Panc1 (cell line): ENCODE results near the gene F5. TPM values are rescaled to one million over a fixed set of nuclear protein-coding genes. Genes with fewer than 3 reads are reported as not detected.

Source experiments
- ATAC-seq: fragments of 200-7000 bp; cut with Tn5 transposase; 2 replicates; pipeline ENCODE4 v1.9.1; 2020; ENCODE audit warnings: mild to moderate bottlenecking, moderate library complexity
- BruUV-seq: library from RNA; stranded (reverse); fragments of 400-500 nt; replicated peaks from 2 replicates; lab custom pipeline; 2021; lab: Mats Ljungman, UMichigan
- CTCF ChIA-PET: fragments of 300-600 bp; sonication (Branson Sonifier 250); formaldehyde crosslinking; loops from one replicate; lab custom pipeline; 2022; ENCODE audit warnings: antibody characterized with exemption; lab: Charles Lee
- POLR2A ChIA-PET: fragments of 300-600 bp; sonication (Branson Sonifier 250); formaldehyde crosslinking; loops from one replicate; lab custom pipeline; 2022; ENCODE audit warnings: antibody characterized with exemption; lab: Charles Lee
- DNase-seq: peaks from one replicate; pipeline ENCODE4 v3.0.0-alpha.2; 2010; ENCODE audit warnings: low read depth, low spot score
- H3K27ac ChIP-seq: 2 replicates; pipeline ENCODE4 v1.5.1; 2011; ENCODE audit warnings: mild to moderate bottlenecking, low read length, inconsistent platforms
- H3K27me3 ChIP-seq: fragments of 200-500 bp; sonication (Bioruptor generic); 2 replicates; pipeline ENCODE4 v1.6.0; 2014; ENCODE audit warnings: low read length, inconsistent platforms; ENCODE audit not compliant: control insufficient read depth, insufficient read depth
- H3K36me3 ChIP-seq: fragments of 200-500 bp; sonication (Bioruptor generic); 2 replicates; pipeline ENCODE4 v1.5.1; 2014; ENCODE audit warnings: inconsistent platforms, mild to moderate bottlenecking, low read length, moderate library complexity; ENCODE audit not compliant: control insufficient read depth, insufficient read depth
- H3K4me1 ChIP-seq: 2 replicates; pipeline ENCODE4 v1.5.1; 2011; ENCODE audit warnings: inconsistent platforms, mild to moderate bottlenecking, low read length, moderate library complexity; ENCODE audit not compliant: control insufficient read depth, insufficient read depth
- H3K4me3 ChIP-seq, 2 experiments: 2 replicates each; pipeline ENCODE4 v1.5.1; 2011 to 2012; ENCODE audit warnings: low read depth in 2 of 2, low read length in 2 of 2, mild to moderate bottlenecking in 2 of 2, inconsistent platforms in 1 of 2, moderate library complexity in 1 of 2
- H3K9me3 ChIP-seq: fragments of 200-500 bp; sonication (Bioruptor generic); 2 replicates; pipeline ENCODE4 v1.5.1; 2014; ENCODE audit warnings: low read depth, mild to moderate bottlenecking, inconsistent platforms, low read length, moderate library complexity; ENCODE audit not compliant: control insufficient read depth, insufficient read depth
- CTCF ChIP-seq: fragments of 450-650 bp; IDR thresholded peaks from 2 replicates; pipeline ENCODE4 v1.5.1; 2017; ENCODE audit warnings: mild to moderate bottlenecking
- POLR2AphosphoS5 ChIP-seq: IDR thresholded peaks from 2 replicates; pipeline ENCODE4 v1.6.1; 2012; ENCODE audit warnings: mild to moderate bottlenecking, low read depth, low read length, moderate library complexity
- REST ChIP-seq, 2 experiments: IDR thresholded peaks; 2 replicates each; pipeline ENCODE4 v1.6.1; 2011 to 2012; ENCODE audit warnings: low read depth in 2 of 2, control low read depth in 1 of 2, low read length in 1 of 2, mild to moderate bottlenecking in 1 of 2, moderate library complexity in 1 of 2; ENCODE audit not compliant: insufficient read depth in 1 of 2
- SIN3A ChIP-seq: IDR thresholded peaks from 2 replicates; pipeline ENCODE4 v1.6.1; 2012; ENCODE audit warnings: low read depth, mild to moderate bottlenecking, low read length, moderate library complexity, borderline replicate concordance; ENCODE audit not compliant: insufficient read depth
- TCF7L2 ChIP-seq: IDR thresholded peaks from 2 replicates; pipeline ENCODE4 v1.6.1; 2011; ENCODE audit warnings: mild to moderate bottlenecking, low read depth, low read length, inconsistent platforms
- in situ Hi-C: cut with HindIII; loops from 2 replicates; pipeline ENCODE4 v1.10.0; 2016; ENCODE audit warnings: low sequenced_read_pairs, low pct_unique_long_range_greater_than_20kb
- intact Hi-C: fragments of 100-400 bp; cut with micrococcal nuclease; formaldehyde crosslinking; loops from one replicate; pipeline ENCODE4 v1.10.0; 2022; ENCODE audit not compliant: unreplicated experiment
- total RNA-seq: library from RNA; stranded (reverse); gene quantifications from one replicate; pipeline ENCODE4 v1.2.1, GENCODE V29; 2021; ENCODE audit not compliant: unreplicated experiment

The F5 gene
- total RNA-seq, 1 experiment from 2014 or later = 0.08 TPM

GRCh38 chr1:169517558-169518186 lies 68.6 kb downstream of the F5 start:
- in situ Hi-C loops = no loop called here
- DNase-seq = no peak
- ATAC-seq = no peak
- Histone ChIP-seq H3K4me1 (no peaks in the 10 kb centered on the region), H3K27ac (no peak overlapping the region), H3K4me3 (no peak overlapping the region), H3K27me3 (no peaks in the 10 kb centered on the region; the same call in 1 of the 2 replicates), H3K36me3 (no peaks in the 10 kb centered on the region), H3K9me3 (no peaks in the 10 kb centered on the region)
- intact Hi-C loops = no loop called here
- TF ChIP-seq SIN3A = no peak
- no peak for TF ChIP-seq CTCF
- TF ChIP-seq TCF7L2 = no peak
- no peak for TF ChIP-seq POLR2AphosphoS5
- TF ChIP-seq REST (IDR thresholded peaks at IDR 0.05; ENCODE audit: insufficient read depth in 1 of 2, low read depth in 2 of 2, low read length in 1 of 2) = no peak
- ChIA-PET POLR2A (no interaction called here), CTCF (no interaction called here)
- BruUV-seq = no TSS peak

GRCh38 chr1:169515641-169516040 lies 70.6 kb downstream of the F5 start:
- no peak for DNase-seq
- no peaks in the 10 kb centered on the region for H3K4me1 ChIP-seq
- intact Hi-C loops (no loop called here), in situ Hi-C loops (no loop called here)
- ATAC-seq = no peak
- no peaks in the 10 kb centered on the region for H3K9me3 ChIP-seq
- TF ChIP-seq SIN3A (no peak), REST (IDR thresholded peaks at IDR 0.05; ENCODE audit: insufficient read depth in 1 of 2, low read depth in 2 of 2, low read length in 1 of 2) (no peak), CTCF (no peak), TCF7L2 (no peak), POLR2AphosphoS5 (no peak)
- H3K4me3 ChIP-seq = no peak overlapping the region
- BruUV-seq = no TSS peak
- ChIA-PET CTCF (no interaction called here), POLR2A (interaction anchor here (0.8 kb wide), 1 partner anchor 30 kb away, joined by 4 read pairs; the partner anchor contains the start of gene SLC19A2)
- H3K27ac ChIP-seq = no peak overlapping the region
- no peaks in the 10 kb centered on the region; the same call in 1 of the 2 replicates for H3K27me3 ChIP-seq
- H3K36me3 ChIP-seq = no peaks in the 10 kb centered on the region; the same call in 1 of the 2 replicates
